Colonic mucosa (tissue), 4 donors: ENCODE measurements around the gene PDE4D. TPM values are rescaled to one million over a fixed set of nuclear protein-coding genes. Genes with fewer than 3 reads are reported as not detected.

Experiments
- DNase-seq: peaks from one replicate; pipeline ENCODE4 v3.0.0-alpha.2; 2020
- H3K27ac ChIP-seq: fragments of 200-600 bp; one replicate; pipeline ENCODE4 v1.8.0; 2021
- H3K27me3 ChIP-seq: fragments of 200-600 bp; one replicate; pipeline ENCODE4 v1.8.0; 2021
- H3K36me3 ChIP-seq: fragments of 200-600 bp; one replicate; pipeline ENCODE4 v1.8.0; 2021
- H3K4me1 ChIP-seq: fragments of 200-600 bp; one replicate; pipeline ENCODE4 v1.8.0; 2021; ENCODE audit warnings: mild to moderate bottlenecking
- H3K4me3 ChIP-seq: fragments of 200-600 bp; one replicate; pipeline ENCODE4 v1.8.0; 2021
- H3K9ac ChIP-seq, 2 donors: one replicate each; pipeline ENCODE4 v1.7.0; 2013; ENCODE audit warnings: control low read depth in 2 of 2, low read depth in 2 of 2, low read length in 2 of 2
- H3K9me3 ChIP-seq: fragments of 200-600 bp; one replicate; pipeline ENCODE4 v1.8.0; 2021
- CTCF ChIP-seq: fragments of 200-600 bp; IDR thresholded peaks from one replicate; pipeline ENCODE4 v1.8.0; 2022; ENCODE audit warnings: antibody characterized with exemption, mild to moderate bottlenecking
- intact Hi-C: fragments of 100-400 bp; cut with DNase I; formaldehyde crosslinking; loops from one replicate; pipeline ENCODE4 v1.14.1; 2022
- total RNA-seq, 2 donors: library from RNA; stranded (reverse); fragmentation: NEBNext Ultra II Directional in 1 of 2; extraction: Animal tissue kit (Norgen Biotek cat#: 25700) in 1 of 2; gene quantifications; one replicate each; pipeline ENCODE4 v1.2.1, GENCODE V29; 2021
- donor health status: healthy.
- donor health status: DM: no; HTN: no; CAD: no.
- donor health status: DM: no; HTN: no; CAD: no.

The PDE4D gene
- total RNA-seq, 2 donors from 2014 or later = 23.1 to 53.7 TPM

- Histone ChIP-seq H3K27ac (no peak overlapping the region), H3K9ac (no peak overlapping the region), H3K4me3 (no peak overlapping the region), H3K27me3 (no peaks in the 10 kb centered on the region), H3K36me3 (no peaks in the 10 kb centered on the region), H3K4me1 (no peaks in the 10 kb centered on the region), H3K9me3 (no peaks in the 10 kb centered on the region)
- no peak for TF ChIP-seq CTCF
- DNase-seq = no peak
- intact Hi-C loops = no loop called here
These were observed 689.2 kb downstream of the PDE4D start for GRCh38 chr5:59204114-59204897.

- H3K4me3 ChIP-seq = no peak overlapping the region
- intact Hi-C loops = no loop called here
- H3K4me1 ChIP-seq = no peaks in the 10 kb centered on the region
- no peaks in the 10 kb centered on the region for H3K36me3 ChIP-seq
- no peaks in the 10 kb centered on the region for H3K9me3 ChIP-seq
- H3K27me3 ChIP-seq = no peaks in the 10 kb centered on the region
- no peak overlapping the region for H3K9ac ChIP-seq
- no peak overlapping the region for H3K27ac ChIP-seq
- no peak for DNase-seq
- TF ChIP-seq CTCF = no peak
These were observed 693.7 kb downstream of the PDE4D start for GRCh38 chr5:59199868-59200267.

- H3K27me3 ChIP-seq = no peaks in the 10 kb centered on the region
- intact Hi-C loops = no loop called here
- H3K9ac ChIP-seq = no peak overlapping the region
- DNase-seq = no peak
- no peaks in the 10 kb centered on the region for H3K9me3 ChIP-seq
- no peak for TF ChIP-seq CTCF
- no peaks in the 10 kb centered on the region for H3K4me1 ChIP-seq
- no peak overlapping the region for H3K4me3 ChIP-seq
- H3K27ac ChIP-seq = no peak overlapping the region
- H3K36me3 ChIP-seq = no peaks in the 10 kb centered on the region
These were observed 694.7 kb downstream of the PDE4D start for GRCh38 chr5:59198832-59199231.

- Histone ChIP-seq H3K36me3 (no peaks in the 10 kb centered on the region), H3K9ac (no peak overlapping the region), H3K27me3 (no peaks in the 10 kb centered on the region), H3K27ac (no peak overlapping the region), H3K4me3 (no peak overlapping the region), H3K4me1 (no peaks in the 10 kb centered on the region), H3K9me3 (no peaks in the 10 kb centered on the region)
- DNase-seq = no peak
- intact Hi-C loops = no loop called here
- TF ChIP-seq CTCF = no peak
These were observed 695.2 kb downstream of the PDE4D start for GRCh38 chr5:59198365-59198764.

- Histone ChIP-seq H3K4me3 (no peak overlapping the region), H3K4me1 (no peaks in the 10 kb centered on the region), H3K27ac (no peak overlapping the region), H3K9me3 (no peaks in the 10 kb centered on the region), H3K36me3 (no peaks in the 10 kb centered on the region), H3K9ac (no peak overlapping the region), H3K27me3 (no peaks in the 10 kb centered on the region)
- no peak for TF ChIP-seq CTCF
- intact Hi-C loops = no loop called here
- DNase-seq = no peak
These were observed 695.6 kb downstream of the PDE4D start for GRCh38 chr5:59197911-59198310.
